T-helper 1 cell (primary cell): Measurements from ENCODE around the gene CACNA2D3.

Experiments used
- DNase-seq, 5 donors: peaks; one replicate each; pipeline ENCODE4 v3.0.0-alpha.2; 2012 to 2020

The CACNA2D3 gene

DNA sequence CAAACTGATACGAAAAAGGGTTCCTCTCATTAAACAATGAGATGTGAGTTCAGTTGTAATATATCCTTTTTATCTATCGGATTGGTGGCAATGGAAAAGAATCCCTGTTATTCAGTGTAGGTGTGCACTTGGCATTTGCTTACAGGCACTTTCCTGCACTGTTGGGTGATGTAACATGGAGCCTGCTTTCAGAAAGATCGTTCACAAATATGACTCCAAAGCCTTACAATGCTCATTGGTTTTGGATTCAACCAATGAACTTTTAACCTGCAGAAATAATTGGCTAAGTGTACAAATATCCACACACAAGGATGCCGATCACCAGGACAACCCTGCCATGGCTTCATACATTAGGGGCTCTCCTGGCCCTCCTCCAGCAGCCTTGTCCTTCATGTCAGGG is 996.9 kb downstream of the CACNA2D3 start:
- no peak for DNase-seq

DNA sequence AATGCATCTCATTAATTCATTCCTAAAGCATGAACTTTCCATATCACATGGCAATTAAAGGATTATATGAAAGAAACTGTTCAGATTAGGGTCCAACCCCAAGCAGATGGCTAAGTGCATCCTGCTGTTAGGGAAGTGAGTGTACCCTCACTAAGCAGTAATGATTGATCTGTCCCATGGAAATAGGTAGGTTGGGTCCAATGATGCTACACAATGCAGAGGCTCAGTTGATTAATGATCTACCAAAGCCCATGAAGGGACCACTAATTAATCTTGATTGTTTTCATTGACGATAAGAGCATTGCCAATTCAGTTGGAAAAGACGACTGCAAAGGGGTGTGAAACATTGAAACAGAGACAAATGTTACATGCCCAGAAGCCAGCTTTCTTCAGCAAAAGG is 1000.0 kb downstream of the CACNA2D3 start:
- no peak for DNase-seq
